ENCODE data around the gene PPEF1.
"Not testable (repeated sequence)": the region's sequence is repeated elsewhere in the genome, so short reads cannot be mapped to it uniquely, and the experiment has no call there.

Gene PPEF1

GRCh38 chrX:18725310-18725943 lies 18.0 kb downstream of the PPEF1 start:
- H3K27ac ChIP-seq, result no peak overlapping the region
- TF ChIP-seq ZFX (IDR thresholded peaks at IDR 0.05) (no peak), CTCF (conservative IDR thresholded peaks at IDR 0.05) (no peak)

GRCh38 chrX:18733287-18733686 lies 25.8 kb downstream of the PPEF1 start:
- no peak overlapping the region for H3K27ac ChIP-seq
- TF ChIP-seq ZFX (IDR thresholded peaks at IDR 0.05), result no peak
- TF ChIP-seq CTCF (conservative IDR thresholded peaks at IDR 0.05), result no peak

GRCh38 chrX:18739609-18740008 lies 32.2 kb downstream of the PPEF1 start:
- H3K27ac ChIP-seq, result not testable (repeated sequence)

GRCh38 chrX:18748499-18748898 lies 41.1 kb downstream of the PPEF1 start:
- H3K27ac ChIP-seq, result no peak overlapping the region
- TF ChIP-seq ZFX (IDR thresholded peaks at IDR 0.05), result no peak
- no peak for TF ChIP-seq CTCF (conservative IDR thresholded peaks at IDR 0.05)

GRCh38 chrX:18753631-18754030 lies 46.2 kb downstream of the PPEF1 start:
- H3K27ac ChIP-seq, result no peak overlapping the region
- TF ChIP-seq ZFX (IDR thresholded peaks at IDR 0.05), result no peak
- TF ChIP-seq CTCF (conservative IDR thresholded peaks at IDR 0.05), result no peak

- TF ChIP-seq ZFX (IDR thresholded peaks at IDR 0.05) (no peak), CTCF (conservative IDR thresholded peaks at IDR 0.05) (no peak)
- no peak overlapping the region for H3K27ac ChIP-seq
Observed at GRCh38 chrX:18755651-18756050, 48.2 kb downstream of the PPEF1 start.

- TF ChIP-seq CTCF (conservative IDR thresholded peaks at IDR 0.05) (no peak), ZFX (IDR thresholded peaks at IDR 0.05) (no peak)
- no peak overlapping the region for H3K27ac ChIP-seq
Observed at GRCh38 chrX:18757956-18758932, 50.8 kb downstream of the PPEF1 start.

Data from C4-2B (cell line).